ENCODE data around the gene CRIP2.

Gene CRIP2

DNA sequence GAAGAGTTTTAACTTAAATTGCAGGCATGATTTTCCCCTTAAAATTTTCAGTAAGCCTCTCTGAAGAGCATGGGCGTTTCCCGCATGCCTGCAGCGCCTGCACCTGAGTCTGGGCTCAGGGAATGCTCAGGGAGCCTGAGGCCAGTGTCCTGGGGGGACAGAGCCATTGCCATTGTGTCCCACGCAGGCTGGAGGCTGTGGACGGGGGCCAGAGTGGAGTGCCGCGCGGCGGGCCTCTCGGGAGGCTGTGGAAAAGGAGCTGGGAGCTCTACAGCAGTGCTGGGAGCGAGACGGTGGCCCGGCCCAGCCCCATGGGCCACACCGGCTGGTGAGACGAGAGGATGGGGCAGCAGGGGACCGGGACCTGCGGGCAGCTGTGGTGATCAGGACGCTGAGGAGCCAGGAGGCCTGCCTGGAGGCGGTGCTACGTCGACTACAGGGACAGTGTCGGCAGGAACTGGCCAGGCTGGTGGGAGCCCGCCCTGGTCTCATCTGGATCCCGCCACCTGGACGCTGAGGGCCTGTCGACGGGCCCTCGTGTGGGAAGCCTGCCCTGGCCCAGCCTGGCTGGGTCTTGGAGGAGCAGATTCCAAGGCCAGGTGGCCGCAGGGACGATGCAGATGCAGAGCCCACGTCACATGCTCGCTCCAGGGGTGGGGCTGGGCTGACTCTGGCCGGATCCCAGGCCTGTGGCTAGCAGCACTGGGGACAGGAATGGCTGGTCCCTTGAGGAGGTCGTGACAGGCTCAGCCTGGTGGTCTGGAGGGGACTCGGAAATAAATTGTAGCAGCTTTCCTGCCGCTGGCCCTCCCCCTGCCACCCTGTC is 24.0 kb downstream of the CRIP2 start:
- no peak for DNase-seq (ENCODE audit: low spot score)

DNA sequence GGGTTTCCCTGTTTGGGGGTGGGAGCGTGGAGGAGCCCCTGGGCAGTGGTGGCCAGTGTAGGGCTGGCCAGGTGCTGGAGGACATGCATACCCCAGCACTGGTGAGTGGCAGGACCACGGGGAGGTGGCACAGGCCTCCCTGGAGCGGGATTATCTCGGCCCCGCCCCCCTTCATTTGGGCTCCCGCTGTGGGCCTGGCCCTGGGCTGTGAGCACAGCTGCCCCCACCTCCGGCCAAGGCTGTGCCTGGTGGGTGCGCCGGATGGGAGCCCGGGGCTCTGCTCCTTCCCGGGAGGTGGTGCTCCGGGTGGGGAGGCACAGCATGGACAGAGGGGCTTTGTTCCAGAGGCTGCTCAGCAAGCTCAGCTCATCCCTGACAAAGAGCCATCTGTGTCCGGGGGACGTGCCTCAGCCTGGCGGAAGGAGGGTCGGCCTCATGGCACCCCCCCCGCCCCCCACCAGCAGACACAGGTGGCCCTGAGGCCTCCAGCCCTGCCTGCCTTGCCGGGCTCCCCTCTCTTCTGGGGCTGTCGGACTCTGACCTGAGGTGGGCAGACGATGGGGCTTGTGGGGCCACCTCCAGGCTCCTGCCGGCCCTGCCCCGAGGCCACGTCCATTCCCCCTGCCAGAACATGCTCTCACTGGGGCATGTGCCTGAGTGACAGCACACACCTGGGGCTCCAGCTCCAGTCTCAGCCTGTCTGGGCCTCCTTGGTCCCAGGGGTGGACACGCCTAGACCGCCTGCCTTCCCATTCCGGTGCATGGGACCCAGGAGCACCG is 24.8 kb downstream of the CRIP2 start:
- DNase-seq (ENCODE audit: low spot score), result no peak

DNA sequence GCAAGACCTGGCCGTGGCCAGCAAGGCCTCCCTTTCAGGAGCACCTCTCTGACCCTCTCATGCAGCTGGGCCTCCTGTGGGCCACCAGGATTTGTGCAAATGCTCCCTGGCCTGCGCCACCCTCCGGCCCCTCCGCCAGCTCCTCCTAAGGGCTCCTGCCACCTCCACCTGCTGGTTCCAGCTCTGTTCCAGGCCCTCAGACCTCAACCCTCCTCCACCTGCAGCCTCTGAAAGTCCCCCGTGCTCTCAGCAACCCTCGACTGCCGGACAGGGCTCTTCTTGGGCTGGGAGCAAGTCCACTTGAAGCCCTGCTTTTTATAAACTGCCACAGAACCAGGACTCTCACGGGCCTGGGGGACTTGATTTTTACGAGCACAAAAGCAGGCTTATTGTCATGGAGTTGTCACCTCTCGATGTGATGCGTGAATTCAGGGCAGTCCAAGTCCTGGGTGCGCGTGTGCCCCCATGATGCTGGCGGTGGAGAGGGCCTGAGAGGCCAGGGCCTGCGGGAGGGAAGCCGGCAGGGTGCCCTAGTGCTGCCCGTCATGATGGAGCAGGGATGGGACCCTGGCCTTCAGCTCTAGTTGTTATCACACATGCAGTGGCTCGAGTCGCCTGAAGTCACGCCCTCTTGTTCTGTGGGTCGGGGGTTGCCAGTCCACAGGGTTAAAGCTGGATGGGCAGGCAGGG is 25.6 kb downstream of the CRIP2 start:
- DNase-seq (ENCODE audit: low spot score), result no peak

DNA sequence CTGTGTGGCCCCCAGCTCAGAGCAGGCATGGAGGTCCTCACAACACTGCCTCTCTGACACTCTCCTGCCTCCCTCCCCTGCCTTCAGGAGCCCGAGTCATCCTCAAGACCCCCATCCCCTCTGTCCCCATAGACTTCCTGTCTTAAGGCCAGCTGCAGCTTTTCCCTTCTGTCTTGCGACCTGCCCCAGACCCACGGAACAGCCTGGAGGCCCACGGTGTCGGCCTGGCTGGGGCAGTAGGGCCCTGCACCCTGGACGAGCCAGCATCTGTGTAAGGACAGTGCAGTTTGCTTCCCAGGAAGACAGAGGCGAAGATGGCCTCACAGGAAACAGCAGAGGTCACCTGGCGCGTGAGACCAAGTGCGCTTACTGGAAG is 26.1 kb downstream of the CRIP2 start:
- no peak for DNase-seq (ENCODE audit: low spot score)

DNA sequence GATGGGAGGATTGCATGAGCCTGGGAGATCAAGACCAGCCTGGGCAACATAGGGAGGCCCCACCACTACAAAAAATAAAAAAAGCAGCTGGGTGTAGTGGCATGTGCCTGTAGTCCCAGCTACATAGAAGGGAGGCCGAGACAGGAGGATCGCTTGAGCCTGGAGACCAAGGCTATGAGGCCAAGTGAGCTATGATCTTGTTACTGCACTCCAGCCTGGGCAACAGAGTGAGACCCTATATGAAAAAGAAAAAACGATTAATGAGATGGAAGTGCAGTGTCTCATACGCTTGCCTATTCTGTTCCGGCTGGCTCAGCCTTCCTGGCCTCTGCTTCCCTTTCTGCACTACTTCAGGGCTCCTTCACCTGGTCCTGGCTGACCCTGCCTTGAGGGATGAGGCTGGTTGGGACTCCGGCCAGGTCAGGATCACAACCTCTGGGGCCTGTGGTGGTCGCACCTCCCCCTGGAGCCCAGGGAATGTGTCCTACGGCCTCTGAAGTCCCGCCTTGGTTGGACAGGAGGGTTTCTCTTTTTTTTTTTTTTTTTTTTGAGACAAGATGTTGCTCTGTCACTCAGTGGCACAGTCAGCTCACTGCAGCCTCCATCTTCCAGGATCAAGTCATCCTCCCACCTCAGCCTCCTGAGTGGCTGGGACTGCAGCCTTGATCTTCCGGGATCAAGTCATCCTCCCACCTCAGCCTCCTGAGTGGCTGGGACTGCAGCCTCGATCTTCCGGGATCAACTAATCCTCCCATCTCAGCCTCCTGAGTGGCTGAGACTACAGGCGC is 27.1 kb downstream of the CRIP2 start:
- no peak for DNase-seq (ENCODE audit: low spot score)

DNA sequence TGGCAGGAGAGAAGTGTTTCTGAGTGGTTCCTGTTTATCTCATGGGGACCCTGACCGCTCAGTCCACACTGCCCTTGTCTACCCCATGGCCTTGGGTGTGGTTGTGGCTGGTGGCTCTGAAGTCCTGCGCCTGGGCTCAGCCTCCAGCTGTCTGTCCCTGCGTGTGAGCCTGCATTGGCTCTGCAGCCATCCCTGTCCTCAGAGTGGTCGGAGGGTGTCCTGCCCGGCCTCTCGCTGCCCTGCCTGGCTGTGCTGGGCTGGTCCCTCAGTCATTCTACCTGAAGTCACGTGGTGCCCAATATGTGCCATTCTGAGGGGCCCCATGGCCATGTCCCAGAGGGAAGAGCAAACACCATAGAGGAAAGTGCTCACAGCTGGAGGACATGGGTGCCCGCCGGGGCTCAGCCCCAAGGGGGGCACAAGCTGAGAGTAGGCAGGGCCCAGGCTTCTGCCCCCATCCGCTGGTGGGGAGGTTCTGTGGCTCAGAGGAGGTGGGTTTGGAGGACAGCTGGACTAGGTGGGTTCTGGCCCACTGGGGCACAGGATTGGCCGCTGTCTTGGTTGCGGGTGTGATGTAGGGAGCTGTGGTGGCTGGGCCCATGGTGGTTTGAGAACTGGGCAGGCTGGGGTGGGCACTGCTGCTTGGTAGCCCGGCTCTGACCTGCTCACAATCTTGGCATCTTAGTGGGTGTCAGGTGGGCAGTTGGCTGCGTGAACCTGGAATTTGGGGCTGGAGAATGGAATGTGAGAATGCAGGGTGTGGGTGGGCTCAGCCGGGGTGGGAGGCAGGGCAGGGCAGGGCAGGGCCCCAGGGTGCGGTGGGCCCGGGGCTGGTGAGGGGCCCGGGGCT is 28.1 kb downstream of the CRIP2 start:
- DNase-seq (ENCODE audit: low spot score), result no peak

DNA sequence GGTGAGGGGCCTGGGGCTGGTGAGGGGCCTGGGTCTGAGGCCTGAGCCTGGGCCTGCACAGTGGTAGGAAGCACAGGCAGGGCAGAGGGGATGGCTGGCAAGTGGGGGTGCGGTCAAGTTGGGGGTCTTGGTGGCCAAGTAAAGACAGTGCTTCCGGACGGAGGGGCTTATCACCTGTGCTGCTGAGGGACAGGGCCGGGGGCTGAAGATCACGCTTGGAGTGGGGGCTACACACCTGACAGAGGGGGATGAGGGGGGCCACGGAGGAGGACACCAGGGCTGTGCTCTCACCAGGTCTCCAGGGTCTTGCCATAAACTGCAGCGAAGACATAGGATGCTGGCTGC is 28.6 kb downstream of the CRIP2 start:
- no peak for DNase-seq (ENCODE audit: low spot score)

DNA sequence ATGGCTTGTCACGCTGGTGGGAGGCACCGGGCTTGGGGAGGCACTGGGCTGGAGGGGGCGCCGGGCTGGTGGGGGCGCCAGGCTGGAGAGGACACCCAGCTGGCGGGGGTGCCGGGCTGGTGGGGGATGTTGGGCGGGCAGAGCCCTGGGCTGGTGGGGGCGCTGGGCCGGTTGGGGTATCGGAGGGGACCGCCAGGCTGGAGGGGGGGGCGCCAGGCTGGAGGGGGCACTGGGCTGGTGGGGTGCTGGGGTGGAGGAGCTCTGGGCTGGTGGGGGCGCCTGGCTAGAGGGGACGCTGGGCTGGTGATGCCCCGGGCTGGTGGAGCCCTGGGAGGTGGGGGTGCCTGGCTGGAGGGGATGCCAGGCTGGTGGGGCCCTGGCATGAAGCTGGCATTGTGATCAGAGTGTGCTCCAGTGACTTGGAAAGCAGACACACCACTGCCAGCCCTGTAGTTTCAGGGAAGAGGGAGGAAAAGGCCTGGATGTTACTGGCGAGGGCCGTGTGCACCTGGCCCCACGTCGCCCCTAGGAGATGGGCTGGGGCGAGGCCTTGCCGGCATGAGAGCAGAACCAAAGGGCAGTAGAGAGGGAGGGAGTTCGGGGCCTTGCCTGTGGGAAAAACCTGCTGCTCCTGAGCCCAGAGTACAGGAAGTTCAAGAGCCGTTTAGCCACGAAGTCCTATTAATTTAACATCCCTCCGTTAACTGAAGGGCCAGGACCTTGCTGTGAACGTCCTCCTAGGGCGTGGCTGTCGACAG is 29.5 kb downstream of the CRIP2 start:
- DNase-seq (ENCODE audit: low spot score), result no peak

DNA sequence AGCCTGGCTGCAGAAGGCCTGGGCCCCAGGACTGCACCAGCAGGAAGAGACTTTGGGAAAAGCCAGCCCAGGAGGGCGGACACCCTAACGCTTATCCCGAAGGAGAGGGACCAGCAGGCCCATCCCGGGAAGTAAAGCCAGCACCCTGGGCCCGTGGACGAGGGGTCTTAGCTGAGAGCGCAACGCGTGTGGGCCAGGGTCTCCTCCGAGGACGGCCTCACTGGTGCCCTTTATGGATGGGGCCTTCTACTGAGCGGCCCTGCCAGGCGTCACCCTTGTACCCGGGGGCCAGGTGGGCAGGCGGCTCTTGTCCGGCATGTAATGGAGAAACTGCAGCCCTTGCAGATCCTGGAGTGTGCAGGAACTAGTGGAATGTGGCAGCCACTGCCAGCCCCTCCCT is 30.5 kb downstream of the CRIP2 start:
- DNase-seq (ENCODE audit: low spot score), result no peak

DNA sequence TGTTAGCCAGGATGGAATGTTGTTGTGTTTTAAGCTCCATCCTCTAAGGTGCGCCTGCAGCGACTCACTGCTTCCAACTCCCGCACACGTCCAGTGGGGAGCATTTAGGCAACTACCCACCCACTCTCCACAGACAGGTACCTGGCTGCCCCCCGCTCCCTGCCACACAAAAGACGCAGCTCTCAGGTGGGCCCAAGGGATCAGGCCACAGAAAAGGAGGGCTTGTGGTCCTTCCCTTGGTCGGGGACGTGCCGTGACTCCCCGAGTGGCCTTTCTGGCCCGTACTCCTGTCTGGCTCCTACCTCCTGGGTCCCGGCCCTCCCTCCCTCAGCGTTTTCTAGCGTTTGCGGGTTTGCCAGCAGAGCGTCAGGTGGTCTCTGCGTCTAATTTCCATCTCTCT is 32.6 kb downstream of the CRIP2 start:
- DNase-seq (ENCODE audit: low spot score), result no peak

DNA sequence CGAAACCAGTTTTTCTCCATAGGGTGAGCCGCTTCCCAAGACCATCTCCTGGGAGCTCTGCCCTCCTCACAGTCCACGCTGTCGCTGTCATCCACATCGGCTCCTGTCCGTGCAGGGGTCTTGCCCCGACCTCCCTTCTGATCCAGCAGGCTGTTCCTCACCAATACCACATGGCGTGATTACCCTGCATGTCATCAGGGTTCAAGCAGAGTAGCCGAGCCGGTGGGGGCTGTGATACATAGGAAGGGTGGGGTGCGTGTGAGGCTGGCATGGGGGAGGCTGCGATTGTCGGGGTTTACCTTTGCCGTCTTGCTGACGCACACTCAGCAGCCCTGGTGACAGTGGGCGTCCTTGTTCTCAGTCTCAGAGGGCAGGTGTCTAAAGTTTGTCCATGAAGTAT is 33.4 kb downstream of the CRIP2 start:
- no peak for DNase-seq (ENCODE audit: low spot score)

DNA sequence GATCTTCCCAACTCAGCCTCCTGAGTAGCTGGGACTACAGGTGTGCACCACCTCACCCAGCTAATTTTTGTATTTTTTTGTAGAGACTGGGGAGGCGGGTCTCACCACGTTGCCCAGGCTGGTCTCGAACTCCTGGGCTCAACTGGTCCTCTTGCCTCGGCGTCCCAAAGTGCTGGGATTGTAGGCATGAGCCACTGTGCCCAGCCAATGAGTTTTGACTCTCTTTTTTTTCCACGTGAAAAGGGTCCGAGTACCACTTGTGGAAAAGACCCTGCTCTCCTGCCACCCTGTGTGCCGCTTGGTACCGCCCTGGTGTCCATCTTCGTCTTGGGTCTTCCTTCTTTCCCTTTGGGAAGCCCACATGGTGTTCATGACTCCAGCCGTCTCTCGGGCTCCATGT is 34.0 kb downstream of the CRIP2 start:
- DNase-seq (ENCODE audit: low spot score), result no peak

DNA sequence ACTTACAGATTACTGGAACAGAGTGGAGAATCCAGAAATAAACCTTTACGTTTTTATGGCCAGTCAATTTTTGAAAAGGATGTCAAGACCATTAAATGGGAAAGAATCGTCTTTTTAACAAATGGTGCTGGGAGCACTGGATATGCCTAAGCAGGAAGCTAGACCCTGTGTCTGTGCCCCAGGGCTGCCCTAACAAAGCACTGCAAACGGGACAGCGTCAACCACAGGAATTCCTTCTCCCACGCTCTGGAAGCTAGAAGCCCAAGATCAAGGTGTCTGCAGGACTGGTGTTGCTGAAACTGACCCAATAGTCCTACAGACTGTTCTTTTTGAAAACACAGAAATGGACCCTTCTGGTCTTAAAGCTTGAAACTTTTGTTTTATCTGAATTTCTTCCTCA is 42.5 kb downstream of the CRIP2 start:
- DNase-seq (ENCODE audit: low spot score), result no peak

DNA sequence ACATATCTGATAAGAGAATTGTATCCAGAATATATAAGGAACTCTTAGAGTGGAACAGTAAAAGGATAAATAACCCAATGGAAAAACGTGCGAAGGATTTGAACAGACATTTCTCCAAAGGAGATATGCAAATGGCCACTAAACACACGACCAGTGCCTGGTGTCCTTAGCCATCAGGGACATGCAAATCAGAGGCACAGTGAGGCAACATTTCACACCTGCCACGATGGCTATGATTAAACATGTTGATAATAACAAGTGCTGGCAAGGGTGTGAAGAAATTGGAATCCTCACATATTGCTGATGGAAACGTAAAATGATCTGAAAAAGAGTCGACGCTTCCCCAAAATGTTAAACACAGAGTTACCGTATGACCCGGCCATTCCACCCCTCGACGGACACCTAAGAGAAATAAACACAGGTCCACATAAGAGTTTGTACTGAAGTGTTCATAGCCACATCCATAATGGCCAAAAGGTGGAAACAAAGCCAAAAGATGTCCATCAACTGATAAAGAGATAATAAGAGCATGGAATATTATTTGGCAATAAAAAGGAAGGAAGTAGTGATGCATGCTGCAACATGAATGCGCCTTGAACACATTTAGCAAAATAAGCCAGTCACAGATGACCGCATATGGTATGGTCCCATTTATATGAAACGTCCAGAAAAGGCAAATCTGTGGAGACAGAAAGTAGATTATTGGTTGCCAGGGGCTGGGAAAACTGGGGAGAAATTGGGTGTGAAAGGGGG is 45.5 kb downstream of the CRIP2 start:
- no peak for DNase-seq (ENCODE audit: low spot score)

DNA sequence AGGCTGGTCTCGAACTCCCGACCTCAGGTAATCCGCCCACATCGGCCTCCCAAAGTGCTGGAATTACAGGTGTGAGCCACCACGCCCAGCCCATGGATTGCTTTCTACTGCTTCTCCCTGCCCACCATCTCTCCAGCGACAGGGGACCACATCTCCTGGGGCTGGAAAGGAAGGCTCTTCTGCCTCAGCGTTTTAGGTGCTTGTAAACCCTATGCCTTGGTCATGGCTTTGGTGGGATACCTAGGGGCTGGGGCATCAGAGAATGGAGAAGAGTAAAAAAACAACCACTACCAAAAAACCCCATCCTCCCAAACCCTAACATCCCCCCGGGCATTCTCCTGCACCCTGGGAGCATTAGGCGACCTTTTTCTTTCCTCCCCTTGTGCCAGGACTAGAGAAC is 50.7 kb downstream of the CRIP2 start:
- no peak for DNase-seq (ENCODE audit: low spot score)

DNA sequence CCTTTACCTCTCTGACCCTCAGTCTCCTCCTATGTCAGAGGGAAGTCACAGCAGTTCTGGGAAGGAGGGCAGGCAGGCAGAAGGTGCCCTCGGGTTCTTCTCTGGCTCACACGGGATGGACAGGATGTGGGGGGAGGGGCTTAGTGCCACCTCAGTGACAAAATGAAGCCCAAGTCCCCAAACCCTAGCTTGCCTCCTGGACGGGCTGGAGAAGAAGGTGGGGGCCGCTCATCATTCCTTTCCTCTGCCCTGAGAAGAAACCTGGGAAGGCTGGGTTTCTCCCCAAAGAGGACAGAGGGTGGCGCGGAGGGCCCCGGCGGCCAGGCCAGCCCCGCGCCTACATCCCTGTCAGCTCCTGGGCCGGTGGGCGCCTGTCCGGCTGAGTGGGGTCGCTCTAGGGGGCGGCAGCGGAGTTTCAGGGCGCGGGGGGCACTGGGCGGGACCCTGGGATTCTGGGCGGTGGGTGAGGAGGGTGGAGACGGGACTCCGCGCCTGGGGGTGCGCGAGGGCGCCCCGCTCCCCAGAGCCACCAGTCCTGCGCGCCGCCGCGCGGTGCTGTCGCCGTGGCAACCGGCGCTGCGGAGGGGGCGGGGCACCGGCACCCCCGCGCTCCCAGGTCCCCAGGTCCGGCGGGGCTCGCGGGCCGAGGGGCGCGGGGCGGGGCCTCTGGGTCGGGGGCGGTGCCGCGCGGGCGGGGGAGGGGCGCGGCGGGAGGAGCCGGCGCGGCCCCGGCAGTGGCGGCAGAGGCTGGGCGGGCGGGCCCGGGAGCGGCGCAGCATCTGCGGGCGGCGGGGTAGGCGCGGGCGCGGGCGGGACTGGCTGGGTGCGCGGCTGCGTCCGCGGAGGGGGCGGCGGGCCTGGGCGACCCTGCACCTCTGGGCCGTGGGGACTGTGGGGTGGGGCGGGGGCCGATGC is 51.5 kb downstream of the CRIP2 start, which contains the start of gene TMEM121:
Gene TMEM121 (plus strand): TSS at position 723 of the 915 bp plus-strand sequence. CDS start 2,252 bp downstream, outside the sequence.
- DNase-seq (ENCODE audit: low spot score), result no peak

DNA sequence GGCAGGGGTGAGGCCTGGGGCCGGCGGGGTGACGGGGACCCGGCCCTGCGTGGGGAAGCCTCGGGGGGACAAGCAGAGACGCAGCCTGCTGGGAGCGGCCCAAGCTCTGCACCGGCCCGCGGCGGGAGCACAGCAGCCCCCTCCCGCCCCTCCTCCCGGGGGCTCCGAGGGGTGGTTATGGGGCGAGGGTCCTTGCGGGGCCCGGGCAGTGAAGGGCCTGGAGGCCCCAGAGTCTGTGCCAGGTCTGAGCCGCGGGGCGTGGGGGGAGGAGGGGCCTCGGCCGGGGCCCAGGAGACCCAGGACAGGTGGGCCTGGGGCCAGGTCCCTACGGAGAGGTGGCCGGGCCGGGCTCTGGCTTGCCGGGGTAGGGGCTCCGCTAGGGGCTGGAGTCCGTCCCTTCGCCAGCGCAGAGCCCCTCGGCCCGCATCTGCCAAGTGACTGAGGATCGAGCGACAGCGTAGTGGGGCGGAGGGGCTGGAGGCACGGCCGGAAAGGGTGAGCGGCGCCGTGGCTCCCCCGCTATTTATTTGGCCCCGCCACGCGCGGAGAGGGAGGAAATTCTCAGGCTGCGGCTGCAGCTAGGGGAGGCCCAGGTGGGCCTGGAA is 52.3 kb downstream of the CRIP2 start:
- no peak for DNase-seq (ENCODE audit: low spot score)

DNA sequence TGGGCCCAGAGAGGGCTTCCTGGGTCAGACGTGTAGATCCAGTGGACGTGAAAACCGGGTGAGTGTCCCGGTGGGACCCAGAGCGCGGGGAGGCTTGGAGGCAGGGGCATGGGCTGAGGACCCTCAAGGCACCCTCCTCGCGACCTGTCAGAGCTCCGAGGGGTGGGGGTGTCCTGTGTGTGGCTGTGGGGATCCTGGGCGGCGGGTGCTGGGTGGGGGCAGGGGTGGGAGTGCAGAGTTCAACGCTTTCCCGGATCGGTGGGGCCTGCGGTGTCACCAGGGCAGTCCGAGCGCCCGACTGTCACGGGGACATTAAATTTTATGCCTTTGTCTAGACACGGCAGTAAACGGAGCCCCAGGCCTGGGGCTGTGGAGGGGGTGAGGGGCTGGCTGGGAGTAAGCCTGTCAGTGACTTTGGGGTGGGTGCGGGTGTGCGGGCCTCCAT is 52.8 kb downstream of the CRIP2 start:
- no peak for DNase-seq (ENCODE audit: low spot score)

Measured in hematopoietic multipotent progenitor cell treated with erythropoietin and hydrocortisone succinate and interleukin-3 and kit ligand, for 17 days (in vitro differentiated cells).